Stimulated activated CD8-positive, alpha-beta memory T cell treated with anti-CD3 and anti-CD28 coated beads, Interleukin-15, amount 100 ng/mL, for 48 hours (primary cell): ENCODE data around the gene STAM.
"Not testable (repeated sequence)": the region's sequence is repeated elsewhere in the genome, so short reads cannot be mapped to it uniquely, and the experiment has no call there.

Experiments used
- DNase-seq, 2 donors: peaks; one replicate each; pipeline ENCODE4 v3.0.0-alpha.2; 2020; ENCODE audit warnings: low read depth in 2 of 2

Gene STAM

DNA sequence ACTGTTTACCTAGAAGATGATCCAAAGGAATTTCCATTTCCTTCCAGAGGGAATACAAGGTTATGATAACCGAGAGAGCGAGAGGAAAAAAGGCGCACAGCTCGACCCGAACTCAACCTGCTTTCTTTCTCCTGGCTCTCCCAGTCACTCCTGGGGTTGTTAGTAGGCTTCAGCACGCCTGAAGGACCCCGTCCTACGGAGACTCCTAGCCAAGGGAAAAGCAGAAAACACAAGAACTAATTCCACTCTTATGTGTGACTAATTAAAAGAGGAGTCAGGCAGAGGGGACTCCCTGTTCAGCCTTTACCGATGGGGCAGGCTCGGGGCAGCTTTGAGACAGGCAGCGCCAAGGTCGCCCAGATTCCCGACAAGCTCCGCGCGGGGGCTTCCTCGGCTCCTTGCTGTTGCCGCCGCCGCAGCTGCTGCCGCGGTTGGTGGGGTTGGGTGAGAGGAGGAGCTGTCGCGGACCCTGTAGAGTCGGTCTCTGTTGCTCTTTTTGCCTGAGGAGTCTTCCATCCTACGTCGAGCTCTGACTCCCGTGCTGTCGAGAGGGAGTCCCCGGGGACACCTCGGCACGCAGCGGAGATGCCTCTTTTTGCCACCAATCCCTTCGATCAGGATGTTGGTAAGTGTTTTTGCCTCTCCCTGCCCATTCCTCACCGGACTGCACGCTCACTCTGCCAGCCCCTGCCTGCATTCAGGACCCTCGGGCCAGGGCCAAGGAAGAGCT lies at the start of gene STAM:
STAM (plus strand) TSS at position 397 of the 730 bp plus-strand sequence; CDS start at position 586, 189 bp downstream.
- DNase-seq = peak; percentile 86 to 88

- no peak for DNase-seq
Measured at GRCh38 chr10:17597386-17597785, 46.6 kb upstream of the STAM start.

DNA sequence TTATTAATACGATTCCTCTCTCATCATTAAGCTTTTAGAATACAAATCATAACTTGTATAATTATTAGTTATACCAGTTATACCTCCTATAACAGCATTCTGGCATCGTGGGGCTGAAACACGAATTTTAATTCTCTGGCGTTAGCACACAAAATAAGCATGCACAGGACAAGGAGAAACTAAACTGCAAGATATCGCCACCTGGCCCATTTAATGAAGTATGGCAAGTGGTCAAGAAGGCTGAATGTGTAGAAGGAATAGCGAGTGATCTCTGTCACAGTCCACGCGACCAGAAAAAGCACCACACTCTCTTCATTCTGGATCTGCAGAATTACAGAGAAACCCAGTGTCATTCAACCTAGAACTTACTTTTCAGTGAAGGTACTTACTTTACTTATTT lies 44.9 kb upstream of the STAM start:
- DNase-seq = no peak

- DNase-seq = no peak
Measured at GRCh38 chr10:17605936-17606335, 38.0 kb upstream of the STAM start.

DNA sequence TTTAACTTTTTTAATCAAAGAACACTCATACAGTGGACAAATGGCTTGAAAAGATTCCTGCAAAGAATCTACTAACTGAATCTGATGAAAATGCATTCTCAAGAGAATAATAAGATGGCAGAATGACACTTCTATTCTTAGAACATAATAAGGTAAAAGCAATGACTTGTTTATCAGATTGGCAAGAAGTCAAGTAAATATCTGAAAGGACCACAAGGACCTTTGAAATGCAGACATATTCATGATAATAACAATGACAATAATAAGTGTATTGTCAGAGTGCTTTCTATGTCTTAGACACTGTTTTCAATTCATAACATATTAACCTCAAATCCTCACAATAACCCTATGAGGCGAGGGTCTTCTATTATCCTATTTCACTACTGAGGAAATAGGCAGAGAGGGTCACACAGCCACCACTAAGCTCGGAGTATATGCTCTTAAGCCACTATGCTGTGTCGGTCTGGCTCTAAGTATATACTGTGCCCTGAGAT lies 37.4 kb upstream of the STAM start:
- no peak for DNase-seq

DNA sequence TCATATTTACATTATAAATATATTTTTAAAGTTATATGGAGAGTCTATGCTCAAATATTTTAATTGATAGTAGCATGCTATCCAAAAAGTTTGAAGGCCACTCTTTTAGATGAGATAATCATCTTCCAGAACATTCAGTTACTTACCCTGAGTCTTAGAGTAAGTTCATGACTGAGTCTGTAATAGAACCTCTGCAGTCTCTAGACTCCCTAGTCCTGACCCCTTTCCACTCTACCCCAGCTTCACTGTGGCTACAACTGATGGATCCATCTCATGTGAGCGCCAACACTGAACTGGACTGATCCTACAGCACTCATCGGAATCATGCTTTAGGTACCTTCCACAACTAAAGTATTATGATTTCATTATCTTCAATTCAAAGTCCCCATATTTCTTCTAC lies 36.9 kb upstream of the STAM start:
- DNase-seq = no peak

- no peak for DNase-seq
Measured at GRCh38 chr10:17607603-17608332, 36.2 kb upstream of the STAM start.

DNA sequence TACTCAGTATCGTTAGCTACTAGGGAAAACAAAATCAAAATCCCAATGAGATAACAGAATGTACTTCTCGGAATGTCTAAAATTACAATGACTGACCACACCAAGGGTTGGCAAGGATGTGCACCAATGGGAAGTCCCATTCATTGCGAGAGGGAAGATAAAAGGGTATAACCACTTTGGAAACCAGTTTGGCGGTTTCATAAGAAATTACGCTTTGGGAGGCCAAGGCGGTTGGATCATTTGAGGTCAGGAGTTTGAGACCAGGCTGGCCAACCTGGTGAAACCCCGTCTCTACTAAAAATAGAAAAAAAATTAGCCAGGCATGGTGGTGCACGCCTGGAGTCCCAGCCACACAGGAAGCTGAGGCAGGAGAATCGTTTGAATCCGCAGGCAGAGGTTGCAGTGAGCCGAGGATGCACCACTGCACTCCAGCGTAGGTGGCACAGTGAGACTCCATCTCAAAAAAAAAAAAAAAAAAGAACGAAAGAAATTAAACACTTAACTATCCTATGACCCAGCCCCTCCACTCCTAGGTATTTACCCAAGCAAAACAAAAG lies 34.4 kb upstream of the STAM start:
- no peak for DNase-seq

- DNase-seq = peak; percentile 2 to 22
Measured at GRCh38 chr10:17616403-17617030, 27.4 kb upstream of the STAM start.

- DNase-seq = peak; percentile 37 to 47
Measured at GRCh38 chr10:17617031-17617911, 26.7 kb upstream of the STAM start, which contains the start of gene HACD1. TSS of gene HACD1 (minus strand) at chr10:17617374. CDS start at chr10:17617339, 35 bp downstream.

DNA sequence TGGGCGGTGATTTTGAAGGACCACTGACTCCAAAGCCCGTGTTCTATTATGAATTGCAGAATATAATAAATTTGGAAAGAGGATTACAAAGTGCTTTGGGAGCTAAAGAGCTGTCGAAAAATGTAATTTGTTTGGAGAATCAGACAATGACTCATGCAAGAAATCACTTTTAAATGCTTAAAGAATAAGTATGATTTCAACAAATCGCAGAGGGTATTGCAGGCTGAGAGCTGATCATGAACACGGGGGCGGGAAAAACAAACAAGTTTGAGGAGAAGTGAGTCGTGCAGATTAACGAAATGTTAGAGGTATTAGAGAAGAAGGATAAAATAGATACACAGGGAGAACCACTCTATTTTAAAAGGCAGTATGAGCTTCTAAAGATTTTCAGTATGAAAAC lies 21.9 kb upstream of the STAM start:
- DNase-seq = no peak

DNA sequence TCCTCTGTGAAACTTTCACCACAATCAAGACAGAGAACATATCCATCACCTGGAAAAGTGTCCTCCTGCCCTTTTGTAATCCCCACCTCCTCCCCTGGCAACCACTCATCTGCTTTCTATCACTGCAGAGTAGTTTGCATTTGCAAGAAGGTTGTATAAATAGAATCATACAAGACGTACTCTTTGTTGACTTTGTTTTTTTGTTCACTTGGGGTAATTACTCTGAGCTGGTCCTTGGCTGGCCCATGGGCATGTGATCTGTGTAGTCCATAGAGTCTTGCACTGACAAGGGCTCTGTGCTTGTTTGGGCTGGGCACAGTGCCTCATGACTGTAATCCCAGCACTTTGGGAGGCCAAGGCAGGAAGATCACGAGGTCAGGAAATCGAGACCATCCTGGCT lies 19.0 kb upstream of the STAM start:
- DNase-seq = no peak

GRCh38 chr10:17626656-17627055 lies 17.3 kb upstream of the STAM start:
- no peak for DNase-seq

DNA sequence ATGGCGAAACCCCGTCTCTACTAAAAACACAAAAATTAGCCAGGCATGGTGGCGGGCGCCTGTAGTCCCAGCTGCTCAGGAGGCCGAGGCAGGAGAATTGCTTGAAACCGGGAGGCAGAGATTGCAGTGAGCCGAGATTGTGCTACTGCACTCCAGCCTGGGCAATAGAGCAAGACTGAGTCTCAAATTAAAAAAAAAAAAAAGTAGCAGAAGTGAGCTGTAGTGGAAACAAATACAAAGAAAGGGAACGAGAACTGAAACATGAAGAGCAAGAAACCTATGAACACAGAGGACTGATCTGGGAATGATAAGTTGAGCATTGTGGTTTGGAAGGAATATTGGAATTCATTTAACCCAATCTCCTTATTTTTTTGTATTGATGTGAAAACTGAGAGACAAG lies 11.4 kb upstream of the STAM start:
- DNase-seq = not testable (repeated sequence)

DNA sequence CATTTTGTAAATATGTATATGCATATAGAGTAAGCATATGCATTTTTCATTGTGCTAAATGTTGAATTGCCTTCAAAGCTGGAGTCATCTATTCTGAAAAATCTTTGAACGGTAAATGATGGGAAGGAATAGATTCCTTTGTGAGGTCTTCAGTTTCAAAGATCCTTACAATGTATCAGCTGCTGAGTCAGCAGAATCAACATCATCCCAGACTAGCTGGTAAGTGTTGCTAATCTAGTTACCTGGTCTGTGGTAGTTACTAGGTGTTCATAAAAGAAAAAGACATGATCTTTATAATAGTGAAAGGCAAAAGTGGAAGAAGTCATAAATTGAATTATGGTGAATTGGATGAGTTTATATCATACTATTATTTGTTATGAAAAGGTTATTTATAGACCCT lies 10.6 kb upstream of the STAM start:
- DNase-seq = no peak

DNA sequence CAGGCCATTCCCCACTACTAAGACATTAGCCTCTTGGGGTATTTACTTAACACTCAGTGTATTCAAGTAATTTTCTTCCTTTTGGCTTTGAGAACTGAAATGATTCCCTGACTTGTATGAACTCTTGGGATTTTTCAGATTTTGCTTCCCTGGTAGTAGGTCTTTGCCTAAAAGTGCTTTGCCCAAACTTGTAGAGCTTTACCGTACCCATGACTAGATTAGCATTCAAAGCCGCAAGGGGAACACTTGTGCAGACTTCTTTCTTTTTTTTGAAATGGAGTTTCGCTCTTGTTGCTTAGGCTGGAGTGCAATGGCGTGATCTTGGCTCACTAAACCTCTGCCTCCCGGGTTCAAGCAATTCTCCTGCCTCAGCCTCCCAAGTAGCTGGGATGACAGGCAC lies 6.1 kb upstream of the STAM start:
- DNase-seq = no peak

DNA sequence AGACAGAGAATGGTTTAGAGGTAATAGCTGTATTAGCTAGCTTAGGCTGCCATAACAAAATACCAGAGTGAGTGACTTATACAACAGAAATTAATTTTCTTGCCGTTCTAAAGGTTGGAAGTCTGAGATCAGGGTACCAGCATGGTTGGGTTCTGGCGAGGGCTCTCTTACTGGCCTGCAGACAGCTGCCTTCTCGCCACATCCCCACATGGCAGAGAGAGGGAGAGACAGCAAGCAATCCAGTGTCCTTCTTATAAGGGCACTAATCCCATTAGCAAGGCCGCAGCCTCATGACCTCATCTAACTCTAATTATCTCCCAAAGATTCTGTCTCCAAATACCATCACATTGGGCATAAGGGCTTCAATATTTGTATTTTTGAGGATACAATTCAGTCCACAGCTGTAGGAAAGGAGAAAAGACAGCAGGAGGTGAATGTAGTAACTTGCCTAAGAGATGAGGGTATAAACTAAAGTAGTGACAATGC lies 3.6 kb upstream of the STAM start:
- DNase-seq = no peak

DNA sequence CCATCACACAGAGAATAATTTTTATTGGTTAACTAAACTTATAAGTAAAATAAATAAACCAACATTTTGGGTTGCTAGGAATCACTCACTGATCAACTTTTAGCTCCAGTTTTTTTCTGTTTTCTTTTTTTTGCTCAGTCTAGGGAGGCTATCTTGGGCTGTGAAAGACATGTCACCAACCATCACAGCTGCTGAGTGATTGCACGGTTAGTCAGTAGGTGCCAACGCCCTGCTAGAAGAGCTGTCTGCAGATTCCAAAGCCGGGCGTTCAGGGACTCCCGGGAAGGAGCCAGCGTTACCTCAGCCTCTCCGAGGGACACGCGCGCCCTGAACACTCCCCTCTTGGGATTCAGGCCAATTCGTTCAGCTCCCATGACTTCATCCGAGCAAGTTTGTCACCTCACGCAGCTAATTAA lies 604 bp upstream of the STAM start:
- no peak for DNase-seq

- DNase-seq = no peak
Measured at GRCh38 chr10:17644485-17644943, 563 bp downstream of the STAM start.

- DNase-seq = no peak
Measured at GRCh38 chr10:17645621-17646345, 1.8 kb downstream of the STAM start.
